Bronchial epithelial cell (primary cell): Measurements from ENCODE around the gene MARCHF3. TPM values are rescaled to one million over a fixed set of nuclear protein-coding genes. Genes with fewer than 3 reads are reported as not detected.
"Not testable (repeated sequence)": the region's sequence is repeated elsewhere in the genome, so short reads cannot be mapped to it uniquely, and the experiment has no call there.

Experiments used
- DNase-seq: peaks from one replicate; pipeline ENCODE4 v3.0.0-alpha.2; 2010; ENCODE audit warnings: low read depth
- FAIRE-seq: peaks from 2 replicates; lab custom pipeline; 2011; peaks lifted over from hg19 to GRCh38; lab: Jason Lieb, UNC
- H3K27me3 ChIP-seq: 2 replicates; pipeline ENCODE4 v1.5.1; 2011; ENCODE audit warnings: low read length; ENCODE audit not compliant: control insufficient read depth, insufficient read depth
- H3K36me3 ChIP-seq: 2 replicates; pipeline ENCODE4 v1.5.1; 2011; ENCODE audit warnings: low read length; ENCODE audit not compliant: control insufficient read depth, insufficient read depth
- H3K4me3 ChIP-seq: 2 replicates; pipeline ENCODE4 v1.5.1; 2011; ENCODE audit warnings: mild to moderate bottlenecking, low read depth, low read length, control low read depth
- CTCF ChIP-seq: IDR thresholded peaks from 2 replicates; pipeline ENCODE4 v1.5.1; 2011; ENCODE audit warnings: mild to moderate bottlenecking, moderate library complexity, low read length, control low read depth, inconsistent platforms; ENCODE audit not compliant: insufficient read depth, severe bottlenecking
- total RNA-seq: library from RNA; depleted of rRNA; stranded (reverse); fragments of >200 nt; gene quantifications from 2 replicates; pipeline ENCODE4 v1.2.1, GENCODE V29; 2014

The MARCHF3 gene
- total RNA-seq, 1 donor from 2014 or later = 1.6 TPM

- Histone ChIP-seq H3K36me3 (no peaks in the 10 kb centered on the region), H3K27me3 (no peaks in the 10 kb centered on the region), H3K4me3 (no peak overlapping the region)
- FAIRE-seq (no peak), DNase-seq (no peak)
- TF ChIP-seq CTCF = no peak
These were observed 129.6 kb downstream of the MARCHF3 start for GRCh38 chr5:126900796-126901195.

GRCh38 chr5:126899476-126899875 lies 130.9 kb downstream of the MARCHF3 start:
- TF ChIP-seq CTCF = no peak
- DNase-seq (no peak), FAIRE-seq (no peak)
- H3K27me3 ChIP-seq = no peaks in the 10 kb centered on the region
- H3K4me3 ChIP-seq = no peak overlapping the region
- no peaks in the 10 kb centered on the region for H3K36me3 ChIP-seq

- FAIRE-seq = no peak
- H3K4me3 ChIP-seq = no peak overlapping the region
- H3K36me3 ChIP-seq = no peaks in the 10 kb centered on the region
- H3K27me3 ChIP-seq = no peaks in the 10 kb centered on the region
- DNase-seq = no peak
- TF ChIP-seq CTCF = no peak
These were observed 132.3 kb downstream of the MARCHF3 start for GRCh38 chr5:126897851-126898630.

GRCh38 chr5:126896170-126896702 lies 134.1 kb downstream of the MARCHF3 start:
- Histone ChIP-seq H3K4me3 (no peak overlapping the region), H3K27me3 (no peaks in the 10 kb centered on the region), H3K36me3 (no peaks in the 10 kb centered on the region)
- TF ChIP-seq CTCF = no peak
- FAIRE-seq (no peak), DNase-seq (no peak)

GRCh38 chr5:126895712-126896111 lies 134.6 kb downstream of the MARCHF3 start:
- H3K27me3 ChIP-seq = not testable (repeated sequence)

GRCh38 chr5:126890414-126890813 lies 139.9 kb downstream of the MARCHF3 start:
- not testable (repeated sequence) for H3K27me3 ChIP-seq, DNase-seq, H3K4me3 ChIP-seq, H3K36me3 ChIP-seq, FAIRE-seq

More at GRCh38 chr5:126895712-126896111, 134.6 kb downstream of the MARCHF3 start:
- not testable (repeated sequence) for H3K36me3 ChIP-seq, FAIRE-seq, H3K4me3 ChIP-seq, DNase-seq
